NCI-H2227 treated with DMSO at 0.1 percent for 48 hours (cell line): ENCODE measurements around the gene GDPD2.
"Not testable (repeated sequence)": the region's sequence is repeated elsewhere in the genome, so short reads cannot be mapped to it uniquely, and the experiment has no call there.

Experiments
- DNase-seq: peaks from one replicate; lab custom pipeline; 2025; lab: John Stamatoyannopoulos, UW

The GDPD2 gene, protein sequence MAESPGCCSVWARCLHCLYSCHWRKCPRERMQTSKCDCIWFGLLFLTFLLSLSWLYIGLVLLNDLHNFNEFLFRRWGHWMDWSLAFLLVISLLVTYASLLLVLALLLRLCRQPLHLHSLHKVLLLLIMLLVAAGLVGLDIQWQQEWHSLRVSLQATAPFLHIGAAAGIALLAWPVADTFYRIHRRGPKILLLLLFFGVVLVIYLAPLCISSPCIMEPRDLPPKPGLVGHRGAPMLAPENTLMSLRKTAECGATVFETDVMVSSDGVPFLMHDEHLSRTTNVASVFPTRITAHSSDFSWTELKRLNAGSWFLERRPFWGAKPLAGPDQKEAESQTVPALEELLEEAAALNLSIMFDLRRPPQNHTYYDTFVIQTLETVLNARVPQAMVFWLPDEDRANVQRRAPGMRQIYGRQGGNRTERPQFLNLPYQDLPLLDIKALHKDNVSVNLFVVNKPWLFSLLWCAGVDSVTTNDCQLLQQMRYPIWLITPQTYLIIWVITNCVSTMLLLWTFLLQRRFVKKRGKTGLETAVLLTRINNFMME

DNA sequence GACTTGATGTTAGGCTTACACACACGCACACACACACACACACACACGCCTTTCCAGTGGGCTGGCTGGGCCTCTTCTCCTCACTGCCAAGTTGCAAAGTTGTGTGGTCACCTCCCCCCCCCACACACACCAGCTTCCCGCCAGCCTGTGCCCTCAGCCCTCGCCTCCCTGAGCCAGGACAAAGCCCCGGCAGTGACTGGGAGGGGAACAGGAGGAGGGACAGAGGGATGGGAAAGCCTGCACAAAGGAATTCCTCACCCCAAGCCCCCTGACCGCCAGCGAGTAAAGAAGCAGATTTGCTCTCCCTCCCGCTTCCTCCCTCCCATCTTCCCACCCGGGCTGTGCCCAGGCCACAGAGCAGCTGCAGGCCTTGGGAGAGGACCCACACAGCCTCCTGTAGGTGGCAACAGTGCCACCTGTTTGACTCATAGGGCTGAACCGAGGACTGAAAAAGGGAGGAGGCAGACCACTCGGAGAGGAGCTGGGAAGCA, at the start of gene GDPD2:
Gene GDPD2 (plus strand): TSS at position 464 of the 491 bp plus-strand sequence. CDS start 1,671 bp downstream, outside the sequence.
- DNase-seq = peak; percentile 76

- no peak for DNase-seq
Observed at GRCh38 chrX:70386235-70386634, 36.9 kb upstream of the GDPD2 start.

DNA sequence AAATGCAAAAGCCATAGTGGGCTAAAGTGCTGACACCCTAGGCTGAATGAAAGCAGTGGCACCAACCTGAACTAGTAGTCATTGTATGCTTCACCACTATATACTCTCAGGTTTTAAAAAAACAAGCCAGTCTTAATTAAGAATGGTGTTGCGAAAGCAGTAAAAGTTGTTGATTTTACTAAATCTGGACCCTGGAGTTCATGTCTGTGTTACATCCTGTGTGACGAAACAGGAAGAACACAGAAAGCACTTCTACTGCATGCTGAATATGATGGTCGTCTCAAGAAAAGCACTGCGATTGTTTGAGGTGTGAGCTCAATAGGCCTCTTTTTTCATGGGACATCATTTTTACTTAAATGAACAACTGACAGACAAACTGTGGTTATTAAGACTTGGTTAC, 24.2 kb upstream of the GDPD2 start:
- no peak for DNase-seq

DNA sequence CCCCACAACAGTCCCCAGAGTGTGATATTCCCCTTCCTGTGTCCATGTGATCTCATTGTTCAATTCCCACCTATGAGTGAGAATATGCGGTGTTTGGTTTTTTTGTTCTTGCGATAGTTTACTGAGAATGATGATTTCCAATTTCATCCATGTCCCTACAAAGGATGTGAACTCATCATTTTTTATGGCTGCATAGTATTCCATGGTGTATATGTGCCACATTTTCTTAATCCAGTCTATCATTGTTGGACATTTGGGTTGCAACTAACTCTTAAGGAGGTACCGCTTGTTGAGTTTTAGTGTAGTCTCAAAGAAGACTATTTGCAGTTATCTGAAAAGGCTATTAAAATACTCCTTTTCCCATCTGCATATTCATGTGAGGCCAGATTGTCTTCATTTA, 22.9 kb upstream of the GDPD2 start:
- DNase-seq = not testable (repeated sequence)

DNA sequence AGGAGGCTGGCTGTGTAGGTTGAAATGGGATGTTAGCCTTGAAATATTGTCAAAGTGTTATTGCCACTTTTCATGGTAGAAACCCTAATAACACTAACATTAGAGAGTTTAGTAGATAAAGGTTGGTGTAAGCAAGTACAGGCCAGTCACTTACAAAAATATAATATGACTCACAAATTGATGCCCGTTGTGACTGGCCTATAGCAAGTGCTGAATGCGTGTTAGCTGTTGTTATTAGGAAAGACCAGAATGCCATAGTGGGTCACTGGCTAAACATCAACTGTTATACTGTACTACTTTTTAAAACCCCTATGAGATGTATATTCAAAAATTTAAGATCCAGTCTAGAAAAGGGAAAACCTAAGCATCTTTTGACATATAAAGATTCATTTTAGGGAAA, 20.4 kb upstream of the GDPD2 start:
- DNase-seq = no peak

GRCh38 chrX:70405003-70405402, 18.1 kb upstream of the GDPD2 start:
- DNase-seq = no peak

DNA sequence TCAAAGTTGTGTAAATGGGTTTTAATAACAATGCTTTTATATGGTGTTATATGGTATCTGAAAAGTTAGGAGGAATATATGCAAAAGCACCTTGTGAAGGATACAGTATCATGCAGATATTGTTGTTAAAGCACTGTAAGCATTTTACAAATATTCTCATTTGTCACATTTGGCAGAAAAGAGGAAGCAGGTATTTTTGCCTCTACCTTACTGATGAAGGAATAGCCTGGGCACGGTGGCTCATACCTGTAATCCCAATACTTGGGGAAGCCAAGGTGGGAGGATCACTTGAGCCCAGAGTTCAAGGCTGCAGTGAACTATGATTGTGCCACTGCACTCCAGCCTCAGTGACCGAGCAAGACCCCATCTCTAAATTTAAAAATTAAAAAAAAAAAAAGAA, 12.2 kb upstream of the GDPD2 start:
- DNase-seq = no peak

DNA sequence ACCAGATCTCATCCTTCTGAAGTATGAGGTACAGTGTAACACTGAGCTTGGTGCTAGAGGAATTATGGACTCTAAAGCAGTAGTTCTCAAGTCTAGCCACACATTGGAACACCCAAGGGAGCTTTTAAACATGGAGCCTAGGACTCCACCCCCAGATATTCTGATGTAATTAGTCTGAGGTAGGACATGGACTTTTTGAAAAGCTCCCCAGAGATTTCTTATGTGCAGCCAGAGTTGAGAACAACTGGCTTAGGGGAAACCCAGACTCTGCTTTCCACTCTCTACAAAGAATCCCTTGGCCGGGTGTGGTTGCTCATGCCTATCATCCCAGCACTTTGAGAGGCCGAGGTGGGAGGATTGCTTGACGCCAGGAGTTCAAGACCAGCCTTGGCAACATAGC, 11.6 kb upstream of the GDPD2 start:
- DNase-seq = no peak

GRCh38 chrX:70421618-70422017, 1.5 kb upstream of the GDPD2 start:
- peak; percentile 64 for DNase-seq

GRCh38 chrX:70423936-70424675, 992 bp downstream of the GDPD2 start:
- DNase-seq = no peak

DNA sequence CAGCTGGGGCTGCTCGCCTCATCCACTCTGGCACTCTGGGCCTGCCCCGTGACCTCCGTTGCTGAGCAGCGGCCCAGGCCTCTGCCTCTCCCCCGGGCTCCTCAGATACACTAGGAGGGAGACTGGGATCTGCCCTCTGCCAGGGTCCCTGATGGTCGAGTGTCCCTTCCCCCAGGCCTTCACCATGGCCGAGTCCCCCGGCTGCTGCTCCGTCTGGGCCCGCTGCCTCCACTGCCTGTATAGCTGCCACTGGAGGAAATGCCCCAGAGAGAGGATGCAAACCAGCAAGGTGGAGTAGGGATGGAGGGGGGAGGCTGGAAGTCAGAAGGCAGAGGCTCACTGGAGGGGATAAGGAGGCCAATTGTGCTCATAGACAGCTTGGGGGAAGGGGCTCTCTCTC, 1.7 kb downstream of the GDPD2 start:
- DNase-seq = no peak

DNA sequence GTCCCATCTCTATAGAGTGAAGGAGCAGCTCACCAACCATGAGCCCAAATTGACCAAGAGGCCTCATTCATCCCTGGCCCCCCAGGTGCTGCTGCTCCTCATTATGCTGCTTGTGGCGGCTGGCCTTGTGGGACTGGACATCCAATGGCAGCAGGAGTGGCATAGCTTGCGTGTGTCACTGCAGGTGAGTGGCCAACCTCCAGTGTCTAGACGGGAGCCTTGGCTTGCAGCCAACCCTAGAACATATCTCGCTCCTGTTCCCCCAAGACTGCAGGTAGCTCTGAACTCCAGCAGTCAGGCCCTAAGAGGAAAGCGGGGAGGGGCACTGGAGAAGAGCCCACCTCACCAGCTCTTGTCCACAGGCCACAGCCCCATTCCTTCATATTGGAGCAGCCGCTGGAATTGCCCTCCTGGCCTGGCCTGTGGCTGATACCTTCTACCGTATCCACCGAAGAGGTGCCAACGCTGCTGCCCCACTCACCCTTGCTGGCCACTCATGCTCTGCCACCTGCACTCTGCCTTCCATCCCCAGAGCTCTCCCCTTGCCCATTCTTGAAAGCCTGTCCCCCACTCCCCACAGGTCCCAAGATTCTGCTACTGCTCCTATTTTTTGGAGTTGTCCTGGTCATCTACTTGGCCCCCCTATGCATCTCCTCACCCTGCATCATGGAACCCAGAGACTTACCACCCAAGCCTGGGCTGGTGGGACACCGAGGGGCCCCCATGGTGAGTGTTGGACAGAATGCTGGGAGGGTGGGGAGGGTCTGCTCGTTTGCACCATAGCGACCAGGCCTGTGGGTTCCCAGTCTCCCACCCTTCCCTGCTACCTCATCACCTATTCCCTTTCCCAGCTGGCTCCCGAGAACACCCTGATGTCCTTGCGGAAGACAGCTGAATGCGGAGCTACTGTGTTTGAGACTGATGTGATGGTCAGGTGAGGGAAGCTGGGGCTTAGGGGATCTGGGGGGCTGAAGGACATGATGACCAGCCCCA, 3.5 kb downstream of the GDPD2 start:
- no peak for DNase-seq

- DNase-seq = no peak
Observed at GRCh38 chrX:70427365-70427764, 4.3 kb downstream of the GDPD2 start.

- no peak for DNase-seq
Observed at GRCh38 chrX:70429759-70430158, 6.6 kb downstream of the GDPD2 start.

GRCh38 chrX:70432936-70433847, 10.1 kb downstream of the GDPD2 start:
- no peak for DNase-seq

- peak; percentile 83 for DNase-seq
Observed at GRCh38 chrX:70433848-70434351, 10.8 kb downstream of the GDPD2 start.

DNA sequence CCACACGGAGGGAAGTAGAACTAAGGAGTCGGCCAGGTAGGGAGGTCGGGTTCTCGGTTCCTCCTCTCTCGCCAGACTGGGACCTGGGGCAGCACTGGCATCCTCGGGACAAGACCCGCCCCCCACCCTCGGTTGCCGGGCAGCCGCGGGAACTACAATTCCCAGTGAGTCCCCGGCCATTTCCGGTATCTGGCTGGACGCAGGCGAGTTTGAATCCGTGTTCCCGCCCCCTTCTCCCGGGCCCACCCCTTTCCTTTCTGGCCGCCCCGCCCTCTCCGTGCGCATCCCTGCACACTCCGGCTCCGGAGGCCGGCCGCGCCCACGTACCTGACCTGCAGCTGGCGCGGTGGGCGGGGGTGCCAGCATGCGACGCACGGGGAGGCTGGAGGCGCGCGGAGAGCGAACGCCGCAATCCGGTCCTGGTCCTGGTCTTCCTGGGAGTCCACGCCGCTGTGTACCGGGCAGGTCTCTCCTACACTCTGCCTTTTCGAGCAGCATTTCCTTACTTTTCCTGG, 11.3 kb downstream of the GDPD2 start:
- peak; percentile 96 for DNase-seq

DNA sequence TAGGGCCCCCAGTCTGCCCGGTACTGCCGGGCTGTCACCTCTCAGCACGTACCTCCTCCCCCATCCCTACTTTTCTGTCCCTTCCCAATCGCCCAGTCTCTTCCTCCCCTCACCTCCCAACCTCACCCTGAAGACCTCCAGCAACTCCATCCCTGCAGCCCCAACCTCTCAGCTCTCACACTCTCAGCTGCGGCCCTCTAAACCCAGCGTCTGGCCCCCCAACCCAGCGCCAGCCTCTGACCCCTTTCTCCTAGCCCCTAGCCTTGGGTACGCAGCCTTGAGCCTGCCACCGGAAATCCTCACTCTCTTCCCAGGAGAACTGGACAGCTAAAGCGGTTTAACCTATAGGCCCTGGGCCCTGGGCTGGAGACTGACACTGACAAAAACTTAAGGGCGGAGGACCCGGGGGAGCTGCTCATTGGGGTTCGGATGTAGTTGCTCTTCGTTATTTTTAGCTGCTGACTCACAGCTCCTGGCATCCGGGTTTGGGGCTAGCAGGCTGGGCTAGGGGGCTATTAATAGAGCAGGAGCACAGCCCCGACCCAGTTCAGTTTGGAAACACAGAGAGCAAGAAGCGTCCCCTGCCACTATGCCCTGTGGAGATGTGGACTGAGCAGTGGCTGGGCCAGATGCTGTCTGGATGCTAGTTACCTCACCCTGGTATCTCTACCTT, 11.9 kb downstream of the GDPD2 start:
- DNase-seq = no peak

- peak; percentile 69 for DNase-seq
Observed at GRCh38 chrX:70436343-70436742, 13.2 kb downstream of the GDPD2 start.

DNA sequence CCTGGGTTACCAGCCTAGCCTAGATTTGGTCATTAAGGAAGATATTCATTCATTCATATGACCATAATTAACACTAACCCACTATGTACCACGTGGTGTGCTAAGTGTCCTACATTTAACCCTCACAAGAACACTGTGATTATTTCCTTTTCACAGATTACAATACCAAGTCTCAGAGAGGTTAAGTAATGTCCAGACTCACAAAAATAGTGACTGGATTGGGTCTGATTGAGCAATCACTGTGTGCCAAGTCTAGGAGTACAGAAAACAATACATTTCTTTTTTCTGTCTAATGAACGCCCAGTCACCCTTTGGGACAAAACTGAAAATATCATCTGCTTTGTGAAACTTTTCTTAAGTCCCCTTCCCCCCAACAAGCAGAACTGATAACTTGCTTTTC, 13.9 kb downstream of the GDPD2 start:
- DNase-seq = no peak
